Activated gamma-delta T cell (primary cell): ENCODE results near the gene AMN.
A peak's percentile ranks its signal among the peaks of the same experiment; 100 is the strongest.

Experiments used
- DNase-seq: peaks from one replicate; lab custom pipeline; 2025; lab: John Stamatoyannopoulos, UW

The AMN gene

DNA sequence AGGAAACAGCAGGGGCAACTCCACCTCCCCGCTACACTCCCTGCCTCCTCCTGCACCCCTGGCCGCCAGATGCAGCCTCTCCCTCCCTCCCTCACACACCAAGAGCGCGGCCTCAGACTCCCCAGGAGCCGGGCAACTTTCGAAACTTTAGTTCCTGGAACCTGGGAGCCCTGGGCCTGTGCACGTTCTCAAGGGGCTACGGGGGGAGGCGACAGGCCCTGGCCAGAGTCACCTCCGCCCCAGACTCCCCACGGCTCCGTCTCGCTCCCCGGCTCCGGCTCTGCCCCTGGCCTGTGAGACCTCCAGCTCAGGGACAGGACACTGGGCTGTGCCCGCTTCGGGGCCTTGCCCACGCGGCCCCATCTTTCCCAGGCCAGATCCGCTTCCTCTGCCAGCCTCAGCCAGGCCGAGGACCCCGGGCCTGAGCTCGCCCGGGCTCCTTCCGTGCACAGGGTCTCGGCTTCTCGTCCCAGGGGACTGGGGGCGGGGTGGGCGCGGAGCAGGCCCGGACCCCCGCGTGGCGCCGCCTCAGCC is 5.5 kb downstream of the AMN start:
- DNase-seq: no peak

DNA sequence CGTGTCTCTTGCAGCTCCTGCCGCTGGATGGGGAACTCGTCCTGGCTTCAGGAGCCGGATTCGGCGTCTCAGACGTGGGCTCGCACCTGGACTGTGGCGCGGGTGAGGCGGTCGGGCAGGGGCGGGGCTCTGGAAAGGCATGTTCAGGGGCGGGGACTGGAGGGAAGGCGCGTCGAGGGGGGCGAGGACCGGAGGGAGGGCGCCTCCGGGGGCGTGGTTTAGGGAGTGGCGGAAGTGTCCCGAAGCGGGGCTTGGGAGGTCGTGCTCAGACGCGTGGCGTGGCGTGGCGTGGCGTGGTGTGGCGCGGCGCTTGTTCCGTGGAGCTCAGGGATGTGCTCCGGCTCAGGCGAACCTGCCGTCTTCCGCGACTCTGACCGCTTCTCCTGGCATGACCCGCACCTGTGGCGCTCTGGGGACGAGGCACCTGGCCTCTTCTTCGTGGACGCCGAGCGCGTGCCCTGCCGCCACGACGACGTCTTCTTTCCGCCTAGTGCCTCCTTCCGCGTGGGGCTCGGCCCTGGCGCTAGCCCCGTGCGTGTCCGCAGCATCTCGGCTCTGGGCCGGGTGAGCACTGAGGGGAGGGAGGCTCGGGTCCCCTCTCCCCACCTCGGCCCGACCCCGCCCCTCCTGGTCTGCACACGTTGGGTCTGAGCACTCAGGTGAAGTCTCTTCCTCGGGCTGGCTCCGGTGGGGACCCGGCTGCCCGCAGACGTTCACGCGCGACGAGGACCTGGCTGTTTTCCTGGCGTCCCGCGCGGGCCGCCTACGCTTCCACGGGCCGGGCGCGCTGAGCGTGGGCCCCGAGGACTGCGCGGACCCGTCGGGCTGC is 6.2 kb downstream of the AMN start:
- DNase-seq: peak; percentile 35

GRCh38 chr14:102929241-102930137 is 7.0 kb downstream of the AMN start:
- no peak for DNase-seq

- no peak for DNase-seq
Measured at GRCh38 chr14:102930138-102930752, 7.8 kb downstream of the AMN start.

- no peak for DNase-seq
Measured at GRCh38 chr14:102930753-102931579, 8.5 kb downstream of the AMN start.

DNA sequence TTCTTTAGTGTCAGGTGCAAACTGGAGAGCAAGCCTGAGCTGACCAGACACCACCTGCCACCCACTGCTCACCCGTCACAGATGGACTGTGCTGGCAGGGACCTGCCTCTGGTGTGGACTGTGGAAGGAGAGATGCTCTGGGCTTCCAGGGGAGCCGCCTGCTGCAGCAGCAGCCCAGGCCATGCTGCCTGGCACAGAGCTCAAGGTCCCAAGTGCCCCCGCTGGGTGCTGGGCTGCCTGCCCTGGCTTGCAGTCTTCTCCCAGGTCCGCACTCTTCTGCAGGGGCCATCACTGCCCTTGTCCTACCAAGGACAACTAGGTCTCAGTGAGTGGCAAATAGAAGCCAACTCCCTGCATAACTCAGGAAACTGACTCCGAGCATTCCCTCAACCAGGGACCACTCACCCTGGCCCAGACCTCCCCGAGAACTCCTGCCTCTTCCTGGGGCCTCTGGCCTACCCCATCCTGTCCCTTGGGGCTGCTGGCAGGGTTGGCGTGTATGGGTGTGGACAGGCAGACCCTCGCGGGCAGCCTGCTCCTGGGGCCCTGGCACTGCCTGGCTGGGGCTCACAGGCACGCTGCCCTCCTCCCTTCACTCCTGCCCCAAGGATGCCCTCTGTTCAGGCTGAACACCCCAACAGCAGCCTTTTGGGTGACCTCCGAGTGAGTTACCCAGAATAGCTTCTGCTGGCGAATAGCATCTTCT is 9.3 kb downstream of the AMN start:
- no peak for DNase-seq

DNA sequence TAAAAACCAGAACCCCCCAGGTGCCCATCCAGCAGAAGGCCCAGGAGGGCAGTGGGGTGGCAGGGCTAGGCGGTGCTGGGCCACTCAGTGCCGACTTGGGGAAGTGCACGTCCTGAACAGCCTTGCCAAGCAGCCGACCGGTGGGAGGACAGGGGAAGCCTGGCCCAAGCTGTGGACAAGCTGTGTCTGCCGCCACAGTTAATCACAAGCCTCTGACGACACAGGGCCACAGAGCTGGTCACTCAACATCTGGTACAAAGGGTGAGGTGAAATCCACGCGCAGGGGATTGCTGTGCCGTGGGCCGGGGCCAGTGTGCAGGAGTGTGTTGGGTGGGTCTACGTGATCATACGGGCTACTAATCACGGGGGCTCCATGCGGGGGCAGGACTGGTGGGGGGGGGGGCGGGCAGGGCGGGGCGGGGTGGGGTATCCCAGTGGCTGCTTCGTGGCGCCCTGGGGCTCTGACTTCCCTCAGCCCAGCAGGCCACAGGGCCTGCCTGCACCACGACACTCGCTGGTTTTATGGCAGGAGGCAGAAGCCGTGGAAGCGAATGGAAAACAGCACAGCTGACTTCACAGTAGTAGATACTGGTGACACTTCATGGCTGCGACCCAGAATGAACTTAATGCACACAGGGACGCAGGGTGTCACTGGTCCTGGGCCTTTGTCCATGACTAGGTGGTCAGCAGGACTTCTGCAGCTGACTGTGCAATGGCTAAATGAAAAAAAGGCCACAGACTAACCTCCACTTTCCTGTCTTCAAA is 10.2 kb downstream of the AMN start:
- DNase-seq: no peak

DNA sequence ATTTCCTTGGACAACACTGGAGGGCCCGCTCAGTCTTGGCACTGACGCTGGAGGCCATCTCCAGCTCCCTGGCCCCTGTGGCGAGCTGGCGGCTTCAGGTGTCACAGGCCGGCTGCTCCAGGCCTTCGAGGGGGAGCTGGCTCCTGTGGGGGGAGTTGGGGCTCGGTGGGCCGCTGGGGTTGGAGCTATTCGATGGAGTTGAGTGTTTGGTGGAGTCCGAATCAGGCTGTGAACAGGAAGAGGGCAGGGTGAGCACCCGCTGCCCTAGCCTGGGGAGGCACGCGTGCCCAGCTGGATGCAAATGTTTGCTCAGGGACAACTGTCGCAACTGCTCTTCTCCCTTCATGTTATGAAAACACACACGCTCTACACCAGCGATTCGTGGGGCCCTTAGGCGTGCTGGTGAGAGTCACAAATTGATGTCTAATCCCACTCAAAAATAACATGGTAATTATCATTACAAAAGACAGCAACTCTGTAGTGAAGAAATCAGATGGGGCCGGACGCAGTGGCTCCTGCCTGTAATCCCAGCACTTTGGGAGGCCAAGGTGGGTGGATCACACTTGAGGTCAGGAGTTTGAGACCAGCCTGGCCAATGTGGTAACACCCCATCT is 11.3 kb downstream of the AMN start:
- no peak for DNase-seq

DNA sequence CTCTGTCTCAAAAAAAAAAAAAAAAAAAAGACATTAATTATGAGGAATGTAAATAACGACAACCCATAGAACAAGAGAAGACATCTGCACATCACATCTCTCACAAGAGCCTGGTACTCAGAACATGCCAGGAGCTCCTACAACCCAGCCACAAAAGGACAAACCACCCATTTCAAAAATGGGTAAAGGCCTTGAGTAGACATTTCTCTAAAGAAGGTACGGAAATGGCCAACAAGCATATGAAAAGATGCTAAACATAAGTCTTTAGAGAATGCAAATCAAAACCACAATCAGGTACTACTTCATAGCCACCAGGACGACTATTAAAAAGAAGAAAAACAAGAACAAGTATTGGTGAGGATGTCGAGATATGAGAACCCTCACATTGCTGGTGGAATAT is 13.3 kb downstream of the AMN start:
- no peak for DNase-seq

GRCh38 chr14:102937331-102938175 is 15.1 kb downstream of the AMN start:
- no peak for DNase-seq

- DNase-seq: no peak
Measured at GRCh38 chr14:102938191-102938590, 15.7 kb downstream of the AMN start.

GRCh38 chr14:102939329-102939728 is 16.9 kb downstream of the AMN start:
- no peak for DNase-seq

- DNase-seq: no peak
Measured at GRCh38 chr14:102939820-102940561, 17.5 kb downstream of the AMN start.

DNA sequence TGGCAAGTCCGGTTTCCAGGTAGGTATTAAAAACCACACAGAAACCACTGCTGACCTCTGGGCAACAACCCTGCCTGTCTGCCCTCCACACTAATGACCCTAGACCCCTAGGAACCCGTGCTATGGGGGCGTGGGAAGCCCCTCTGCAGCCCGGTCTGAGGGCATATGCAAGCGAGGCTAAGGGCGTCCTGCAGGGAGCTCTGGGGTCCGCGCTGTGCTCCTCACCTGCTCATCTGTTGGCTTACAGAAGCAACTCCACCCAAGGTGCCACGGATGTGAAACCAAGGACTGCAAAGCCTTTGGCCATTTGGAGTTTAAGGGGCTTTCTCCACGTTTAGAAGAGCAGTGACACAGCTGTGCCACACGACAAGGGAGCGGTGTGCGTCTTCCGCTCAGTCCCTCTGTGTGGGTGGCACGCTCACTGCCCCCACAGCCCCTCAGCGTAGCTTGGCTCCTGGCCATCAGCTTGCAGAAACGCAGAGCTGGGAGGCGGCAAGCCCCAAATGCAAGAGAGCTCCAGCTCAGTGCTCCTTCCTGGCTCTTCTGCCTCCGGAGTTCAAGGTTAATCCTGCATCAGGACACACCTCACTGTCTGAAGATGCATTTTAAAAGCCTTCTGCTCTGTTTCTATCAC is 18.4 kb downstream of the AMN start:
- DNase-seq: no peak

DNA sequence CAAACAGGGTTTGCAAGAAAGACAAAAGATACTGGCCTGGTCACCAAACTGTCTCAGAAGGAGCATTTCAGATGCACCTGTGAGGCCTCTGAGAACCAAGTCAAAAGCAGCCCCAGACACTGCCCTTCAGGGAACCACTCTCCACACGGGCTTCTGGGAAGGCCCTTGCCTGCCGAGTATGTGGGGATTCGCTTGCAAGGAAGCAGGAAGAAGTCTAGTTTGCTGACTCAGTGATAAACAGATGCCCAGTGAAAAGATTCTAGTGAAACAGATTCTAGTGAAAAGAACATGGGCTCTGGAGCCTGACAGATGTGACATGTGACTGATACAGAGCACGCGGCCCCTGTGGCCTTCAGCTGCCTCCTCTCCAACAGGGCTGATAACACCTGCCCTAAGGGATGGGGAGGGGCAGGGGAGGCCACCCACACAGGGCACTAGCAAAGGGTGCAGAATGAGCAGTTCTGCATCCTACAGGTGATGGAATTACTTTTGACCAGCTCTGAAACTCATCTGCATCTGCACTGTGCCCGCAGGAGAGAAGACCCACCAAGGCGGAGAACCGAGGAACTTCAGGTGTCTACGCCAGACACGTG is 19.1 kb downstream of the AMN start:
- no peak for DNase-seq

DNA sequence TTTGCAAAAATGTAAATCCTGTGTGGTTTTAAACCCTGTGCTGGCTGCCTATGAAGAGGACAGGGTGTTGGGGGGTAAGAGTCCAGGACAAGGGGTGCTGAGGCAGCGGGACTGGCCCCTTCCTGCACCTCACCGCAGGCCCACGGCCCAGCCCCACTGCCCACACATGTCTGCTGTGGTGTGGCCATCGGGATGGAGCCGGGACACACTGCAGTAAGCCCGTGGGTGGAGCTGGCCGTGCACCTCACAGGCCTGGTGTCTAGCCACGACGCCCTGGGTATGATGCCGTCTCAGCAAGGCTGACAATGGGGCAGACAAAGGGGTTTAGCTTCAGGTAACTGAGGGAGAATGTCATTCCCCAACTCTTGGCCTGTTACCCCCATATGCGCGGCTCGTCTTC is 19.6 kb downstream of the AMN start:
- DNase-seq: no peak

GRCh38 chr14:102943454-102943853 is 21.0 kb downstream of the AMN start:
- no peak for DNase-seq
